GM18517 (cell line): ENCODE results near the gene CEP164.
"Not testable (repeated sequence)": the region's sequence is repeated elsewhere in the genome, so short reads cannot be mapped to it uniquely, and the experiment has no call there.

Experiments used
- ATAC-seq: cut with Tn5 transposase; IDR thresholded peaks from one replicate; pipeline ENCODE4 v1.9.1; 2021; ENCODE audit warnings: mild to moderate bottlenecking, moderate library complexity; ENCODE audit not compliant: unreplicated experiment

CEP164 gene

DNA sequence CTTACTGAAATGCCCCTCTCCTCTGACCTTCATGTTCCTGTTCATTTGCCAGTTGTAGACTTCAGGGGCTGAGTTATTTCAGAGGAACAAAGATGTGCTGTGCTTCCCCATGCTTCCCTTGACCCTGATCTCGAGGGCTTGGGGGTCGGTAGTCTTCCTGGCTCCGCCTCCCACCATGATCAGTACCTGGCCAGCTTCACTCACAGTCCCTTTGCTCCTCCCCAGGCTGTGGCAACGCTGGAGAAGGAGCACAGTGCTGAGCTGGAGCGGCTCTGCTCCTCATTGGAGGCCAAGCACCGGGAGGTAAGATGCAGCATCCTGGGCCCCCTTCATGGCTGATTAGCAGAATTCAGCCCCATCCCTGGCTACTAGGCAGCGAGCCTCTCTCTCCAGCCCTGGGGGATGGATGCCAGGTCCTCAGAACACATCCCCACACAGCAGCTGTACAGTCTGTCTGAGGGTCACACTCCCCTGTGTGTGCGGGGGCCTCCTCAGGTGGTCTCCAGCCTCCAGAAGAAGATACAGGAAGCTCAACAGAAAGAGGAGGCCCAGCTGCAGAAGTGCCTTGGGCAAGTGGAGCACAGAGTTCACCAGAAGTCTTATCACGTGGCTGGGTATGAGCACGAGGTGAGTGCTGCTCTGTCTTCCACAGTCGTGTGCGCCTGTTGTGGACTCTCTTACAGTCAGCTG is 64.5 kb downstream of the CEP164 start:
- ATAC-seq: no peak

DNA sequence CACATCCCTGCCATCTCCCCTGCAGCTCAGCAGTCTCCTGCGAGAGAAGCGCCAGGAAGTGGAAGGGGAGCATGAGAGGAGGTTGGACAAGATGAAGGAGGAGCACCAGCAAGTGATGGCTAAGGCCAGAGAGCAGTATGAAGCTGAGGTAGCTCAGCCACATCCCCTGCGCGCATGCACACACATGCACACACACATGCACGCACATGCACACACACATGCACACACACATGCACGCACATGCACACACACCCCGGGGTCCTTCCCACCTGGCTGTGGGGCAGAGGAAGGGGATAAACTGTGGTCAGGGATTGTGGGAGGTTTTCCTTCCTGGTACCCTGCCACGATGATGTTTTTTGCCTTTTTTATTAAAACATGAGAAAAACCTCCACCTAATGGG is 65.3 kb downstream of the CEP164 start:
- no peak for ATAC-seq

DNA sequence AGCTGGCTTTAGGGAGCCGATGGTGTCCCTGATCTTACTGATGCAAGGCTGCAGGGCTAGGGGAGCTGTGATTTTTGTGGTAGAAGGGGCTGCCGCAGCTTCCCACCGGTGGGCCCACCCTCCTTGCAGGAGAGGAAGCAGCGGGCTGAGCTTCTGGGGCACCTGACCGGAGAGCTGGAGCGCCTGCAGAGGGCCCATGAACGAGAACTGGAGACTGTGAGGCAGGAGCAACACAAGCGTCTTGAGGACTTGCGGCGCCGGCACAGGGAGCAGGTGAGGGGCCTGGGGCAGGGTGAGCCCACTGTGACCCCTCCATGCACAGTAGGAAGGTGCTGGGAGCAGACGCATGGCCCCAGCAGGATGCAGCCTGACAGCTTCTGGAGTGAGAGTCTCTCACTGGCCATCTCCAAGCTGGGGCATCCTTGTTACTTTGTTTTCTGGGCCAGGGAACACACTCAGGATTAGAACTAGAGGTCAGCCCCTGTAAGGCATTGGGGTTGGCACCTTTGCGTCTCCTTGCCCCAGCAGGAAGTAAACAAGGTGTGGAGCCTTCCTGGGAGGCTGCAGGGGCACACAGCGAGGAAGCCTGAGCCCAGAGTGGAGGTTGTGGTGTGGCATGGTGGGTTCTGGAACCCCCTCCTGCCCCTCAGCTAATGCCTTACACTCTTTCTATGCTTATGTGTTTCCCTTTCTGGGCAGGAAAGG is 66.7 kb downstream of the CEP164 start:
- ATAC-seq: no peak

DNA sequence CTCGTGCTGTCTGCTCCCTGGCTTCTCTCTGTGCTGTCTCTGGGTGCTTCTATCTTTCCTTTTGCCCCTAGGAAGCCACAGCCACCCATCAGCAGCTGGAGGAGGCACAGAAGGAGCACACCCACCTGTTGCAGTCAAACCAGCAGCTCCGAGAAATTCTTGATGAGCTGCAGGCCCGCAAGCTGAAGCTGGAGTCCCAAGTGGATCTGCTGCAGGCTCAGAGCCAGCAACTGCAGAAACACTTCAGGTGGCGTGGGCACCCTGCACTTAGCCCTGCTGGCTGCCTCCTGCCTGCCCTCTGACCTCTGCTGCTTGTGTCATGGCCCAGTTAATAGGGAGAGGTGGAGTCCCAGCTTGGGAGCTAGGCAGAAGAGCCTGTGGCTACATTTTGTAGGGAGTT is 67.8 kb downstream of the CEP164 start:
- ATAC-seq: no peak

DNA sequence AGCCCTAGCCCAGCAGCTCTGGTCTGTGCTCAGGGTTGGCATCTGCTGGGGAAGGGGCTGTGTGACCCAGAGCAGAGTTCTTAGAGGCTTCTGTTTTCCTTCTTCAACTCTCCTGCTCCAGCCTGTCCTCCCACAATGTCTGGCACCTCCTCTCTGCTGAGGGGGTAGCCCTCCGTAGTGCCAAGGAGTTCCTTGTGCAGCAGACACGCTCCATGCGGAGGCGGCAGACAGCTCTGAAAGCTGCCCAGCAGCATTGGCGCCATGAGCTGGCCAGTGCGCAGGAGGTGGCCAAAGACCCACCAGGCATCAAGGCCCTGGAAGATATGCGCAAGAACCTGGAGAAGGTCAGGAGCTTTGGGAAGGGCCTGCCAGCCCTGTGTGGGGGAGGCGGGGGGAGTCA is 69.3 kb downstream of the CEP164 start:
- no peak for ATAC-seq

DNA sequence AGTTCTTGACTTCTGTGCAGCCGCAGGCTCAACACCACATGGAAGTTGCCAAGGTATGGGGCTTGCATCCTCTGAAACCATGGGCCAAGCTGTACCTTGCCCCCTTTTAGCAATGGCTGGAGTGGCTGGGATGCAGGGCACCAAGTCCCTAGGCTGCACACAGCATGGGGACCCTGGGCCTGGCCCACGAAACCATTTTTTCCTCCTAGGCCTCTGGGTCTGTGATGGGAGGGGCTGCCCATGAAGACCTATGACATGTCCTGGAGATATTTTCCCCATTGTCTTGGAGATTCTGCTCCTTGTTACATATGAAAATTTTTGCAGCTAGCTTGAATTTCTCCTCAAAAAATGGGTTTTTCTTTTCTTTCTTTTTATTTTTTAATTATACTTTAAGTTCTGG is 71.0 kb downstream of the CEP164 start:
- not testable (repeated sequence) for ATAC-seq

DNA sequence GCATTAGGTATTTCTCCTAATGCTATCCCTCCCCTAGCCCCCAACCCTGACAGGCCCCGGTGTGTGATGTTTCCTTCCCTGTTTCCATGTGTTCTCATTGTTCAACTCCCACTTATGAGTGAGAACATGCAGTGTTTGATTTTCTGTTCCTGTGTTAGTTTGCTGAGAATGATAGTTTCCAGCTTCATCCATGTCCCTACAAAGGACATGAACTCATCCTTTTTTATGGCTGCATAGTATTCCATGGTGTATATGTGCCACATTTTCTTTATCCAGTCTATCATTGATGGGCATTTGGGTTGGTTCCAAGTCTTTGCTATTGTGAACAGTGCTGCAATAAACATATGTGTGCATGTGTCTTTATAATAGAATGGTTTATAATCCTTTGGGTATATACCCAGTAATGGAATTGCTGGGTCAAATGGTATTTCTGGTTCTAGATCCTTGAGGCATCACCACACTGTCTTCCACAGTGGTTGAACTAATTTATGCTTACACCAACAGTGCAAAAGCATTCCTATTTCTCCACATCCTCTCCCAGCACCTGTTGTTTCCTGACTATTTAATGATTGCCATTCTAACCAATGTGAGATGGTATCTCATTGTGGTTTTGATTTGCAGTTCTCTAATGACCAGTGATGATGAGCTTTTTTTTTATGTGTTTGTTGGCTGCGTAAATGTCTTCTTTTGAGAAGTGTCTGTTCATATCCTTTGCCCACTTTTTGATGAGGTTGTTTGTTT is 71.6 kb downstream of the CEP164 start:
- not testable (repeated sequence) for ATAC-seq

DNA sequence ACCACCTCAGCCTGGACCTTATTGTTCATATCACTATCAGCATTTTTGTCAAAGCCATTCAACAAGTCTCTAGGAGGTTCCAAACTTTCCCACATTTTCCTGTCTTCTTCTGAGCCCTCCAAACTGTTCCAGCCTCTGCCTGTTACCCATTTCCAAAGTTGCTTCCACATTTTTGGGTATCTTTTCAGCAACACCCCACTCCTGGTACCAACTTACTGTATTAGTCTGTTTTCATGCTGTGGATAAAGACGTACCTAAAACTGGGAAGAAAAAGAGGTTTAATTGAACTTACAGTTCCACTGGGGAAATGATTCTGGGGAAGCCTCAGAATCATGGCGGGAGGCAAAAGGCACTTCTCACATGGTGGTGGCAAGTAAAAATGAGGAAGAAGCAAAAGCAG is 78.2 kb downstream of the CEP164 start:
- ATAC-seq: not testable (repeated sequence)

DNA sequence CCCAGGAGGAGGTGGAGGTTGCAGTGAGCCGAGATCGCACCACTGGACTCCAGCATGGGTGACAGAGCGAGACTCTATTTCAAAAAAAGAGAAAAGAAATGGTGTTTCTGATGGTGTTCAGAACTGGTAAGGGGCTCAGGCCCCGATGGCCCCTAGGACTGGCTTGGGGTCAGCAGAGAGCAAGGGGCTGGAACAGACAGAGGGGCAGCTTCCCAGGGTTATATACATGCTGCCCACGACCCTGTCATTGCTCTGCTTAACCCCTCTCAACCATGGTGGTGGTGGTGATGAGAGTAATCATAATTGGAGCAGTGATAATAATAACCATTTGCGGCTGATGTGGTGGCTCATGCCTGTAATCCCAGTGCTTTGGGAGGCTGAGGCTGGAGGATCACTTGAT is 79.4 kb downstream of the CEP164 start:
- ATAC-seq: no peak

DNA sequence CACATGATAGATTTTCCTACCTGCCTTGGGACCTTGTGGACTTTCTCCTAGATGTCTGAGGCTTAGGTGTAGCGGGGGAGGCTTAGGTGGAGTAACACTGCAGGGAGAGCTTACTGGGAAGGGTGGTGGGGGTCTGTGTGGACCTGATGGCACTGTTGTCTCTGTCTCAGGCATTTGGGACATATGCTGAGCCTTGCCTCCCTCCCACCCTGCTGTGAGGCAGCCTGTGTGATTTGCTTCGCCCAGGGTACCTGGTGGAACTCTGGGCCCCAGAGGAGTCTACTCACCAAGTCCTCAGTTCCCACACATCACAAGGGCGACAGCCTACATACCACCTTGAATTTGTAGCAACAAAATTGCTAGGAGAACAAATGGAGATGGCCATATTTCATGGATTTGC is 80.7 kb downstream of the CEP164 start:
- no peak for ATAC-seq

DNA sequence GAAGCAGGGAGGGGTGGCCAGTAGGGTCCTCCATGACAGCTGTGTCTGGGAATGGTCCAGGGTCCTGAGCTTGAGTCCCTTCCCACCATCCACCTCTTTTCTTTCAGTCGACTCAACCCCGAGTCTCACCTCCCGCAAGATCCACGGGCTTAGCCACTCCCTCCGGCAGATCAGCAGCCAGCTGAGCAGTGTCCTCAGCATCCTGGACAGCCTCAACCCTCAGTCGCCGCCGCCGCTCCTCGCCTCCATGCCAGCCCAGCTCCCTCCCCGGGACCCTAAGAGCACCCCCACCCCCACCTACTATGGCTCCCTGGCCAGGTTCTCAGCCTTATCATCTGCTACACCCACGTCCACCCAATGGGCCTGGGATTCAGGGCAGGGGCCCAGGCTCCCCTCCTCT is 81.9 kb downstream of the CEP164 start:
- no peak for ATAC-seq

DNA sequence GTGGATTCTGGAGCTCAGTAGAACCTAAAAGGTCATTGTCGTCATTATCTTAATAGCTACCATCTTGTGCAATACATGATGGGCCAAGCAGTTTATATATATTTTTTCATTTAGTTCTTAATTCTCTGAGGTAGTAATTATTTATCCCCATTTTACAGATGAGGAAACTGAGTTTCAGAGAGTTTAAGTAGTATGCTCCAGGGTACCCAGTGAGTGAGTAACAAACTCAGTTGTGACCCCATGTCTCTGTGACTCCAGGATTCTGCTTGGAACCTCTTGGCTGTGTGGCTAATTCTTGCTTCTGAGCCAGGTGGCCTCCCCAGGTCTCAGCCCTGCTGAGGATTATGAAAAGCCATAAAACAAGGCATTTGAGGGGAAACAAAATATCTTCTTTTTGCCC is 82.6 kb downstream of the CEP164 start:
- no peak for ATAC-seq

DNA sequence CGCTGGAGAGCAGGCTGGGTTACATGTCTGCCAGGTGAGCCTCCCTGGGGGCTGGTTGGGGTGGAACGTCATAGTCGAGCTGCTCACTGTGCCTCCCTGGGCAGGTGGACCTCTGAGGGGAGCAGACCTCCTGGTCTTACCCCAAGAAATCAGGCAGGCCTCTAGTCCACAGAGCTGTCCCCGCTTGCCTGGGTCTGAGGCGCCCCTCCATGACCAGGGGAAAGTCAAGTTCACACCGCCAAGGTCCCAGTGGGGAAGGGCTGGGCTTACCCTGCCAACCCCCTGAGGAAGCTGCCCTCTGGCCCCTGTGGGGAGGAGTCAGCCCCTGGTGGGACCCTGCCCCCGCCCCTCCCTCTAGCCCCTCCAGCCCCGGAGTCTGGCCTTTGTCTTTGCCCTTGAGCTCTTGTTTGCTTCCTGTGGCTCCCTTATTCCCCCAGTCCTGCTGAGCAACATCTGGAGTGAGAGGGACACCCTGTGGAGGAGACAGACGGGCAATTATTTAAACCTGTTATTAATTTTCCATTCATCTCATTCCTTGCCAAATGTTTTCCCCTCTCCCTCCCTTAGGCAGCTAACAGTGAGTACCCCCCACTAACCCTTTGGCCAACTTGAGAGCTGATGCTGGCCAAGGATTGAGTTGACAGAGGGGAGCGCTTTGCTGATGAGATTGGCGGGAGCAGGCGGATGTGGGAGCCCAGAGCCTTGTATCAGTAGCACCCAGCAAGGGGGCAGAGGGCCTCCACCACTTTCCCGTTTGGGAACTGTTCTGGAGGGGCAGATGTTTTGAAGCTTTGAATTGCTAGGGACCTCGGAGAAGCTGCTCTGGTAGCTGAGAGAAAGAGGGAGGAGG is 83.4 kb downstream of the CEP164 start:
- no peak for ATAC-seq

DNA sequence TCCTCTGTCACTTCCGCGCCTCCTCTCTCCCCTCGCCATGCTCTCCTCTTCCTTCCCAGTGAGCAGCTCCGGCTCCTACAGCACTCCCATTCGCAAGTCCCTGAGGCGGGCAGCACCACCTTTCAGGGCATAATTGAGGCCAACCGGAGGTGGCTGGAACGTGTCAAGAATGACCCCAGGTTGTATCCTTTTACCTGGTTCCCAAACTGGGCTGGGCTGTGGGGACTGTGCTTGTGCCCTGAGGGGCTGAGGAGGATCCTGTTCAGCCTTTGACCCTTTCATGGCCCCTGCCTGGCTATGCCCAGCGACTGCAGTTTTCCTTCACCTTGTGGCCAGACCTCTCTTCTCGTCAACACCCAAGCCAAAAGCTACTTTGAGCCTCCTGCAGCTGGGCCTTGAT is 84.1 kb downstream of the CEP164 start:
- no peak for ATAC-seq

DNA sequence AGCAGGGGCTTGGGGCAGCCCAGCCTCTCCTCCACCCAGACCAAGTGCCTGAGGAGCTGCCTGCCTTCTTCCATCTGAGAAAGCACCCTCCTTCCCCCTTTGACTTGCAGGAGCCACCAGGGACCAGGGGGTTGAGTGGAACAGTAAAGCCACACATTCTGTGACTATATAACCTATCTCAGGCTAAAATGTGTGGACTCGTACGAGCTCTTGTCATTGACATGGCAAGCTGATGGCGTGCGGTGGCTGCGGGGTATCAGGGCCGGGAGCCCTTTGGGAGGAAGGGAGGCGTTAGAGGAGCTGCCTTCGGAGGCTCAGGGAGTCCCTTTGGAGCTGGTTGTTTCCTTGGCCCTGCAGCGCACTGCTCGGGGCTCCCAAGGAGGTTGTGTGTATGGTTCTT is 84.5 kb downstream of the CEP164 start:
- ATAC-seq: no peak

DNA sequence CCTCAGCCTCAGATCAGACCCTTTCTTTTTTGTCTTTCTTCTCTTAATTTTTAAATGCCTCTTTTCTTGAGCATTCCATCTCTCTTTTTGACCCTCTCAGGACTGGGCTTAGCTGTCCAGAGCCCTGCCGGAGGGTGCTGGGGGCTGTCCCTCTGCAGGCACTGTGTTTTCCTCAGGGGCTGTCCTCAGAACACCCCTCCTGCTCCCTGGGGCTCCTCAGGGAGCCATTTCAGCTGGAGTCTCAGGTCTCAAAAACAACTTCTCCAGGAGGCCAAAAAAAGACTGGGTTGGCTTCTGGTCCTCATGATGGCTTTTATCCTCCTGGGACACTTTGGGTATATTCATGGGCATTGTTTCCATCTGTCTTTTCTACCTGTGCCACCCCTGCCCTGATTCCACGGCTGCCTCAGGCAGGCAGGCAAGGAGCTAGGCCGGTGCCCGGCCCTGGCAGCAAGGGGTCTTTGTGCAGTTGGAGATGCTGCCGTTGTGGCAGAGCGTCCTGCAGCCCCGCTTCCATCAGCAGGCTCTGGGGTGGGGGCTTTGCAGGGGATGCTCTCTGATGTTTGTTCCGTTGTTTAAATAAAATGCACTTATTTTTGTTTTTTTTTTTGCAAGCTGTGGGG is 85.1 kb downstream of the CEP164 start:
- ATAC-seq: no peak

DNA sequence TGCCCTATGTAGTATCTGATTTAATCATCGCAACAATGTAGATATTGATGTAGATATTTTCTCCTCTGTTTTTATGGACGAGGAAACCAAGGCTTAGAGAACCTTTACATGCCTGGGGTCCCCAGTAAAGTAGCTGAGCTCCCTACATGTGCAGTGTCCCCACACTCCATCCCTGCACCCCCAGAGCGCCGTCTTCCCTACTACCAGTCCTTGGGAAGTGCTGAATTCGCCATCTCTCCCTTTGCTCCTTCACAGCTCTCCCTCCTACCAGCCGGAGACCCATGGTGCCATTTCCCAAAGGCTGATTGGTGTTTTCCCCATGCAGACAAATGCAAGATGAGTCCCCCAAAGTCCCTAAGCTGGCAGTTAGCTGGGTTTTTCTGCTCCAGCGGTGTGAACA is 86.0 kb downstream of the CEP164 start:
- no peak for ATAC-seq

DNA sequence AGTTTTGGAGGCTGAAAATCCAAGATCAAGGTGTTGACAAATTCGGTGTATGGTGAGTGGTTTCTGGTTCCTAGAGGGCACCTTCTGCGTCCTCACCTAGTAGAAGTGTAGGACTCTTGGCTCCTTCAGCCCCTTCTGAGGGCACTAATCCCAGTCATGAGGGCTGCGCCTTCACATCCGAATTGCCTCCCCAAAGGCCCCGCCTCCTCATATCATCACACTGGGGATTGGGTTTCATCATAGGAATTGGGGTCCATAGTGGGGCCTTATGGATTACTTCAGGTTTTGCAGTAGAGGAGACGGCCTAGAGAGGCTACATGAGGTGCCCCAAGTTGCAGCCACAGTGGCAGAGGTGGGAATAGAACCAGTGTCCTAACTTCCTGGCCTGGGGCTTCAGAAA is 87.1 kb downstream of the CEP164 start:
- no peak for ATAC-seq

DNA sequence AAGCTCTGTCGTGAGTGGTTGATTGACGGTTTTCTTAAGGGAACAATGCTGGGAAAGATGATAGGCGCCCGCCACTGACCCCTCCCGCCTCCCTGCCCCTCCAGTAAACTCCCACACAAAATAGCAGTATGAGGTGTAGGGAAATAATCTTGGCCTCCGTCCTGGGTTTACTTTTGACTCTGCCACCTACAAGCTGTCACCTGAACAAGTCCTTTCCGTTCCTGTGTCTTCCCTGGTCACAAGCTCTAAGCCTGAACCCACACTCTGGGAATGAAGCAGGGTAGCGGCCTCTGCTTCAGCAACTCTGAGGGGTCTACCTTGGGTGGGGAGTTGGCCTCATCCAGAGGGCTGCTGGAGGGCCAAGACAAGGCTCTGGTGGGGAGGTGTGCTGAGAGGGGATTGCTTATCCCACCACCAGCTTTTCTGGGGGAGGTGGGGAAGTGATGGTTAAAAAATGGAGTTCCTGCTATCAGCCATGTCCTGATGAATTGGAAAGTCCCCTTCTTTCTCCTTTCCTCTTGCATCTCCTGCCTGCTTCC is 87.8 kb downstream of the CEP164 start:
- no peak for ATAC-seq

DNA sequence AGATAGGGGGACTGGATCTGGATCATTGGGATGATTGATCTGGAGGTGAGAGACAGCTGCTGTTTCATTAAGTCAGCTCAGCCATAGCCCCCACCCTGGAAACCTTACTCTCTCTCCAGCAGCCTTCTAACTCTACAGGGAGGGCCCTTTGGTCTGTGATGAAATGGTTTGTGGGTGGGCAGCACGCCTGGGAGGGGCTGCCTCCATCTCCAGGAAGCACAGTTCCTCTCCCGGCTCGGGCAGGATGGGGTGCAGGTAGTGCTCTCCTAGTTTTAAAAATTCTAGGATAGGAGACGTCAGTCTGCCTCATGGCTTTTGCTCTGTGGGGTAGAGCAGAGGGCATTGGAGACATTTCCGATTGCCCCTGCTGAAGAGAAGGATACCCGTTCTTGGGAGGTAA is 89.7 kb downstream of the CEP164 start:
- ATAC-seq: no peak
